ENCODE measurements around the gene BTBD9. TPM values are rescaled to one million over a fixed set of nuclear protein-coding genes. Genes with fewer than 3 reads are reported as not detected.
A peak's percentile ranks its signal among the peaks of the same experiment; 100 is the strongest.

Gene BTBD9
- total RNA-seq, 1 donor from 2014 or later: 4.5 TPM

DNA sequence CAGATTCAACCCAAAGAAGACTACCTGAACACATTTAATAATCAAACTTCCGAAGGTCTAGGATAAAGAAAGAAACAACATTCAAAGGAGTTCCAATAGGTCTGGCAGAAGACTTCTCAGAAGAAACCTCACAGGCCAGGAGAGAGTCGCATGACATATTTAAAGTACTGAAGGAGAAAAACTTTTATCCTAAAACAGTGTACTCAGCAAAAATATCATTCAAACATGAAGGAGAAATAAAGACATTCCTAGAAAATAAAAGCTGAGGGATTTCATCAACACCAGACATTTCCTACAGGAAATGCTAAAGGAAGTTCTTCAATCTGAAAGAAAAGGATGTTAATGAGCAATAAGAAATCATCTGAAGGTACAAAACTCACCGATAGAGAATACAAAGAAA is 108.6 kb downstream of the BTBD9 start:
- FAIRE-seq: no peak
- TF ChIP-seq, protein P1, sequence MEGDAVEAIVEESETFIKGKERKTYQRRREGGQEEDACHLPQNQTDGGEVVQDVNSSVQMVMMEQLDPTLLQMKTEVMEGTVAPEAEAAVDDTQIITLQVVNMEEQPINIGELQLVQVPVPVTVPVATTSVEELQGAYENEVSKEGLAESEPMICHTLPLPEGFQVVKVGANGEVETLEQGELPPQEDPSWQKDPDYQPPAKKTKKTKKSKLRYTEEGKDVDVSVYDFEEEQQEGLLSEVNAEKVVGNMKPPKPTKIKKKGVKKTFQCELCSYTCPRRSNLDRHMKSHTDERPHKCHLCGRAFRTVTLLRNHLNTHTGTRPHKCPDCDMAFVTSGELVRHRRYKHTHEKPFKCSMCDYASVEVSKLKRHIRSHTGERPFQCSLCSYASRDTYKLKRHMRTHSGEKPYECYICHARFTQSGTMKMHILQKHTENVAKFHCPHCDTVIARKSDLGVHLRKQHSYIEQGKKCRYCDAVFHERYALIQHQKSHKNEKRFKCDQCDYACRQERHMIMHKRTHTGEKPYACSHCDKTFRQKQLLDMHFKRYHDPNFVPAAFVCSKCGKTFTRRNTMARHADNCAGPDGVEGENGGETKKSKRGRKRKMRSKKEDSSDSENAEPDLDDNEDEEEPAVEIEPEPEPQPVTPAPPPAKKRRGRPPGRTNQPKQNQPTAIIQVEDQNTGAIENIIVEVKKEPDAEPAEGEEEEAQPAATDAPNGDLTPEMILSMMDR (IDR thresholded peaks at IDR 0.05; ENCODE audit: insufficient read depth, low read length, severe bottlenecking): no peak
- H3K27me3 ChIP-seq (ENCODE audit: control insufficient read depth, insufficient read depth, low read length): no peaks in the 10 kb centered on the region
- H3K4me3 ChIP-seq (ENCODE audit: low read depth, low read length): no peak overlapping the region
- no peak for DNase-seq (ENCODE audit: low read depth)
- no peaks in the 10 kb centered on the region for H3K36me3 ChIP-seq (ENCODE audit: control insufficient read depth, insufficient read depth, low read length)

DNA sequence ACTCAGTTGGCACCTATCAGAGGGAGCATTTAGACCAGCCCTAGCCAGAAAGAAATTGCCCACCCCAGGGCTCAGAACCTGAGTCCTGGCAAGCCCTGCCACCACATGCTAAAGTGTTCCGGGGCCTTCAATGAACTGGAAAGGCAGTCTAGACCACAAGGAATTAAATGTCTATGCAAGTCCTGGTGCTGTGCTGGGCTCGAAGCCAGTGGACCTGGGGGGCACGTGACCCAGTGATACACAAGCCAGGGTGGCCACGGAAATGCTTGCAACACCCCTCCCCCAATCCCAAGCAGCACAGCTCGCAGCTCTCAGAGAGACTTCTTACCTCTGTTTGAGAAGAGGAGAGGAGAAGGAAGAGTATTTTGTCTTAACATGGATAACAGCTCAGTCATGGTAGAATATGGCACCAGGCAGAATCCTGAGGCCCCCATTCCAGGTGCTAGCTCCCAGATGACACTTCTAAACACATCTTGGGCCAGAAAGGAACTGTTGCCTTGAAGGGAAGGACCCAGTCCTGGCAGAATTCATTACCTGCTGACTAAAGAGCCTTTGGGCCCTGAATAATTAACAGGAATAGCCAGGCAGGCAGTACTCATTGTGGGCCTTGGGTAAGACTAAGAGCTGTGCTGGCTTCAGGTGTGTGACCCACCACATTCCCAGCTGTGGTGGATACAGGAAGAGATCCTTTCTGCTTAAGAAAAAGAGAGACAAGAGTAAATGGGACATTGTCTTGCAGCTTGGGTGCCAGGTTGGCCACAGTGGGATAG is 111.3 kb downstream of the BTBD9 start:
- H3K4me3 ChIP-seq (ENCODE audit: low read depth, low read length): no peak overlapping the region
- no peaks in the 10 kb centered on the region for H3K36me3 ChIP-seq (ENCODE audit: control insufficient read depth, insufficient read depth, low read length)
- no peak for DNase-seq (ENCODE audit: low read depth)
- no peak for FAIRE-seq
- H3K27me3 ChIP-seq (ENCODE audit: control insufficient read depth, insufficient read depth, low read length): no peaks in the 10 kb centered on the region
- TF ChIP-seq, protein P1 (IDR thresholded peaks at IDR 0.05; ENCODE audit: insufficient read depth, low read length, severe bottlenecking): no peak

DNA sequence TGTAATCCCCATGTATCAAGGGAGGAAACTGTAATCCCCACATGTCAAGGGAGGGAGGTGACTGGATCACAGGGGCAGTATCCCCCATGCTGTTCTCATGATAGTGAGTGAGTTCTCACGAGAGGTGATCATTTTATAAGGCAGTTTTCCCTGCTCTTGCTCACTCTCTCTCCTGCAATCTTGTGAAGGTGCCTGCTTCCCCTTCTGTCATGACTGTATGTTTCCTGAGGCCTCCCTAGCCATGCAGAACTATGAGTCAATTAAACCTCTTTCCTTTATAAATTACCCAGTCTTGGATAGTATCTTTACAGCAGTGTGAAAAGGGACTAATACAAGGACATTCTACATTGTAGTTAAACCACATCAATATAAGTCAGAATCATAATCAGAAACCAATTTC is 112.4 kb downstream of the BTBD9 start:
- H3K4me3 ChIP-seq (ENCODE audit: low read depth, low read length): no peak overlapping the region
- H3K36me3 ChIP-seq (ENCODE audit: control insufficient read depth, insufficient read depth, low read length): no peaks in the 10 kb centered on the region
- TF ChIP-seq, protein P1 (IDR thresholded peaks at IDR 0.05; ENCODE audit: insufficient read depth, low read length, severe bottlenecking): no peak
- FAIRE-seq: no peak
- H3K27me3 ChIP-seq (ENCODE audit: control insufficient read depth, insufficient read depth, low read length): no peaks in the 10 kb centered on the region
- DNase-seq (ENCODE audit: low read depth): no peak

DNA sequence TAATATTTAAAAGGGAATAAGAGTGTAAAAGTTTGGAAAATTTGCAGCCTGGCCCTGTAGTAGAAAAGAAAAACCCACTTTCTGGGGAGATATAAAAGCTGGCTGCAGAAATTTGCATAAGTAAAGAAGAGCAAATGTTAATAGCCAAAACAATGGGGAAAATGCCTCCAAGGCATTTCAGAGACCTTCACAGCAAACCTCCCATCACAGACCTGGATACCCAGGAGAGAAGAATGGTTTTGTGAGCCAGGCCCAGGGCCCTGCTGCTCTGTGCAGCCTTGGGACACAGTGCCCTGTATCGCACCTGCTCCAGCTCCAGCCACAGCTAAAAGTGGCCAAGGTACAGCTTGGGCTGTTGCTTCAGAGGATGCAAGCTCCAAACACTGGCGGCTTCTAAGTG is 113.8 kb downstream of the BTBD9 start:
- Histone ChIP-seq H3K36me3 (ENCODE audit: control insufficient read depth, insufficient read depth, low read length) (no peaks in the 10 kb centered on the region), H3K27me3 (ENCODE audit: control insufficient read depth, insufficient read depth, low read length) (no peaks in the 10 kb centered on the region), H3K4me3 (ENCODE audit: low read depth, low read length) (no peak overlapping the region)
- FAIRE-seq (no peak), DNase-seq (ENCODE audit: low read depth) (no peak)
- TF ChIP-seq, protein P1 (IDR thresholded peaks at IDR 0.05; ENCODE audit: insufficient read depth, low read length, severe bottlenecking): no peak

DNA sequence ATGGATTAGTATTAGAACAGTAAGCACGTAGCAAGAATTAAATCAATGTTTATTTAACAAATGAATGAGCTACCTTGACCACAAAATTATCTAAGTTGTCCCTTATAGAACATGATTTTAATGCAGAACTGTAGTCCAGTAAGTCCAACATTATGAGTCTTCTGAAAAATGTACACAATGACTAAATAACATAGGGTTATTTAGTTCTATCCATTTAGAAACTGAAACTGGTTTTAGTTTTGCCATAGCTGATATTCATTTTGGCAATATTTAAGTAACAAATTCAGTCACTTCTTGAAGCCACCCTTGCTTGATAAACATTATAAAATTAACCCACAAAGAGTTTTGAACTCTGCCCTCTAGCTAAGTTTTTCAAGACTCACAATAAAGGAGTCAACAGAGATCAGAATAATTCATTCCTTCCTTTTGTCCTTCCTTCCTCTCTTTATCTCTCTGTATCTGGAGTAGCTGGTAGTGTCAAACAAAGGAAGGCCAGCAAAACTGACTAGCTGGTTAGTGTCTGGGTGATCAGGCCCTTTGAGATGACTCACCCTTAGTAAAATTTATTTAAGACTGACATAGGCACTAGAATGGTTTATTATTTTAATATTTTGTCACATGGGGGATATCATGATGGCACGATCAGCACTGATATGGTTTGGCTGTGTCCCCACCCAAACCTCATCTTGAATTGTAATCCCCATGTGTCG is 115.1 kb downstream of the BTBD9 start:
- FAIRE-seq: no peak
- peak; percentile 31 for DNase-seq (ENCODE audit: low read depth)
- Histone ChIP-seq H3K36me3 (ENCODE audit: control insufficient read depth, insufficient read depth, low read length) (no peaks in the 10 kb centered on the region), H3K27me3 (ENCODE audit: control insufficient read depth, insufficient read depth, low read length) (no peaks in the 10 kb centered on the region), H3K4me3 (ENCODE audit: low read depth, low read length) (no peak overlapping the region)
- TF ChIP-seq, protein P1 (IDR thresholded peaks at IDR 0.05; ENCODE audit: insufficient read depth, low read length, severe bottlenecking): no peak

Data from bronchial epithelial cell (primary cell).